ENCODE measurements around the gene CSDE1.

CSDE1 gene

DNA sequence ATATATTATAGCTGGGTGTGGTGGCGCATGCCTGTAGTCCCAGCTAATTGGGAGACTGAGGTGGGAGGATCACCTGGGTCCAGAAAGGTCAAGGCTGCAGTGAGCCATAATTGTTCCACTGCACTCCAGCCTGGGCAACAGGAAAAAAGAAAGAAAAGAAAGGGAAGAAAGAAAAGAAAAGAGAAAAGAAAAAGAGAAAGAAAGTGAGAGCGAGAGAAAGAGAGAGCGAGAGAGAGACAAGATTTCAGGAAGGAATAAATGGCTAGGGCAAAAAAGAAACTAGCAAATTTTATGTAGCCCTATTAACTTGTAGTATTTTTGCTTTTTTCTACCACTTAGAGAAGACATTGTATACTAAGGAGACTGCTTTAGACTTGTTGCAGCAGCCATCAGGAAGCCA, 47.4 kb downstream of the CSDE1 start:
- TF ChIP-seq, protein P1, sequence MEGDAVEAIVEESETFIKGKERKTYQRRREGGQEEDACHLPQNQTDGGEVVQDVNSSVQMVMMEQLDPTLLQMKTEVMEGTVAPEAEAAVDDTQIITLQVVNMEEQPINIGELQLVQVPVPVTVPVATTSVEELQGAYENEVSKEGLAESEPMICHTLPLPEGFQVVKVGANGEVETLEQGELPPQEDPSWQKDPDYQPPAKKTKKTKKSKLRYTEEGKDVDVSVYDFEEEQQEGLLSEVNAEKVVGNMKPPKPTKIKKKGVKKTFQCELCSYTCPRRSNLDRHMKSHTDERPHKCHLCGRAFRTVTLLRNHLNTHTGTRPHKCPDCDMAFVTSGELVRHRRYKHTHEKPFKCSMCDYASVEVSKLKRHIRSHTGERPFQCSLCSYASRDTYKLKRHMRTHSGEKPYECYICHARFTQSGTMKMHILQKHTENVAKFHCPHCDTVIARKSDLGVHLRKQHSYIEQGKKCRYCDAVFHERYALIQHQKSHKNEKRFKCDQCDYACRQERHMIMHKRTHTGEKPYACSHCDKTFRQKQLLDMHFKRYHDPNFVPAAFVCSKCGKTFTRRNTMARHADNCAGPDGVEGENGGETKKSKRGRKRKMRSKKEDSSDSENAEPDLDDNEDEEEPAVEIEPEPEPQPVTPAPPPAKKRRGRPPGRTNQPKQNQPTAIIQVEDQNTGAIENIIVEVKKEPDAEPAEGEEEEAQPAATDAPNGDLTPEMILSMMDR (IDR thresholded peaks at IDR 0.05) = no peak
- no peak overlapping the region for H3K4me3 ChIP-seq (ENCODE audit: low read depth, low read length)
- no peak overlapping the region for H3K27ac ChIP-seq
- H3K36me3 ChIP-seq (ENCODE audit: control insufficient read depth, insufficient read depth, low read length) = no peaks in the 10 kb centered on the region
- H3K4me2 ChIP-seq (ENCODE audit: low read length) = no peak overlapping the region
- H3K27me3 ChIP-seq (ENCODE audit: control insufficient read depth, insufficient read depth, low read length) = no peaks in the 10 kb centered on the region
- no peaks in the 10 kb centered on the region for H3K79me2 ChIP-seq
- no peaks in the 10 kb centered on the region for H3K9me3 ChIP-seq (ENCODE audit: control insufficient read depth, low read length)
- no peak overlapping the region for H2AFZ ChIP-seq
- no peaks in the 10 kb centered on the region for H3K4me1 ChIP-seq
- no peak overlapping the region for H3K9ac ChIP-seq

DNA sequence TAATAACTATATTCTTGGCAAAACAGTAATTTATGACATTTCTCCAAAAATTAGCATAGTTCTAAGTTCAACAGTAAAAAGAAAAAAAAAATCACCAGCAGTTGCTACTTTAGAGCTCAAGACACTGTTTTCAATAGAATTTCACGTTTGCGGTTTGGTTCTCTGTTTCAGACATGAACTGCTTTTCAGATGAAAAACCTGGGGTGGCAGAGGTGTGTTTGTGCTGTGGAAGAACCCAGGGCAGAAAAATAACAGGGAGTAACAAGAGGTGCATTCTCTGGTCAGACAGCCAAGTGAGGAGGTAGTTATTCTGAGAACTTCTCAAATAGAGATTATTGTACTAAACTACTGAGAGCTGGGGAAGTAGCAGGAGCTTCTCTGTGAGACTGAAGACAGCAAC, 50.2 kb downstream of the CSDE1 start:
- no peaks in the 10 kb centered on the region for H3K36me3 ChIP-seq (ENCODE audit: control insufficient read depth, insufficient read depth, low read length)

DNA sequence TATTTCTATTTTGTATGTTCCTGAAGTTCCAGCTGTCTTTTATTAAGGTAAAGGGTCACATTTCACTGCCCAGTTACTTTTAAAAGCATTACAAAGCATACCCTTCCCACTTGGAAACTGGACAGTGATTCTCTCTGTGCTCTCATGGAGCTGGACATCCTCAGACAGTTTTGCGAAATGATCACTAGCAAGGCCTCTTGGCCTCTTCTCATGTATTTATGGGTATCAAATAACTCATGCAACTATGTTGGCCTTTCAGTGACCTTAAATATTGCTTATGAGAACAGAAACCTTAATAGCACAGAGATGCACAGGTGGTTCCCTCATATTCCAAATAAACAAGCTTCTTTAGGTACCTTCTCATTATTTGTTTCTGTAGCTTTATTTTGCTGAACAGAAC, 54.5 kb downstream of the CSDE1 start:
- H3K27ac ChIP-seq = no peak overlapping the region

More for the DNA sequence above, 50.2 kb downstream of the CSDE1 start:
- no peak overlapping the region for H3K4me2 ChIP-seq (ENCODE audit: low read length)
- no peaks in the 10 kb centered on the region for H3K79me2 ChIP-seq
- TF ChIP-seq, protein P1 (IDR thresholded peaks at IDR 0.05) = no peak
- H3K27me3 ChIP-seq (ENCODE audit: control insufficient read depth, insufficient read depth, low read length) = no peaks in the 10 kb centered on the region
- no peak overlapping the region for H3K4me3 ChIP-seq (ENCODE audit: low read depth, low read length)
- no peak overlapping the region for H3K9ac ChIP-seq
- H3K27ac ChIP-seq = no peak overlapping the region
- H3K4me1 ChIP-seq = no peaks in the 10 kb centered on the region
- no peaks in the 10 kb centered on the region for H3K9me3 ChIP-seq (ENCODE audit: control insufficient read depth, low read length)
- no peak overlapping the region for H2AFZ ChIP-seq

DNA sequence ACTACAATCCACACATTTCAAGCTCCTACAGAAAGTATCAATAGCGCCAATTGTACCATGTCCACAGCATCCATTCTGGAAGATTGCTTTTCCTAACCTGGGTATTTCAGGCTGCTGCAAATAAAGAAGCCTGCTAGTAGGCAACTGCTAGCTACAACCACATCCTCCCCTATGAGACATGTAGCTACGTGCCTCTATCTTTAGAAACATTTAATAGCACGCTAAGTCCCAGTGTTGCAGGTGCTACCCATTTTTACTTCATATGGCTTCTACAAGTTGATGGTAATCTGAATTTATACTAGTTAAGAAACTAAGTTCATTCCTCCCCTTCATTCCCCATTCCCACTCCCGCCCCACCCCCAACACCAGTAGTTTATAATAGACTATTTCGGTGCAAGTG, 55.0 kb downstream of the CSDE1 start:
- Histone ChIP-seq H3K9me3 (ENCODE audit: control insufficient read depth, low read length) (no peaks in the 10 kb centered on the region), H3K4me3 (ENCODE audit: low read depth, low read length) (no peak overlapping the region), H3K79me2 (no peaks in the 10 kb centered on the region), H3K4me2 (ENCODE audit: low read length) (no peak overlapping the region), H3K9ac (no peak overlapping the region), H3K27ac (no peak overlapping the region), H3K27me3 (ENCODE audit: control insufficient read depth, insufficient read depth, low read length) (no peaks in the 10 kb centered on the region), H3K36me3 (ENCODE audit: control insufficient read depth, insufficient read depth, low read length) (no peaks in the 10 kb centered on the region), H3K4me1 (no peaks in the 10 kb centered on the region), H2AFZ (no peak overlapping the region)
- TF ChIP-seq, protein P1 (IDR thresholded peaks at IDR 0.05) = no peak

More for the DNA sequence above, 54.5 kb downstream of the CSDE1 start:
- Histone ChIP-seq H3K4me1 (no peaks in the 10 kb centered on the region), H3K36me3 (ENCODE audit: control insufficient read depth, insufficient read depth, low read length) (no peaks in the 10 kb centered on the region), H3K79me2 (no peaks in the 10 kb centered on the region), H3K9me3 (ENCODE audit: control insufficient read depth, low read length) (no peaks in the 10 kb centered on the region), H3K4me3 (ENCODE audit: low read depth, low read length) (no peak overlapping the region), H2AFZ (no peak overlapping the region), H3K4me2 (ENCODE audit: low read length) (no peak overlapping the region), H3K27me3 (ENCODE audit: control insufficient read depth, insufficient read depth, low read length) (no peaks in the 10 kb centered on the region), H3K9ac (no peak overlapping the region)
- TF ChIP-seq, protein P1 (IDR thresholded peaks at IDR 0.05) = no peak

DNA sequence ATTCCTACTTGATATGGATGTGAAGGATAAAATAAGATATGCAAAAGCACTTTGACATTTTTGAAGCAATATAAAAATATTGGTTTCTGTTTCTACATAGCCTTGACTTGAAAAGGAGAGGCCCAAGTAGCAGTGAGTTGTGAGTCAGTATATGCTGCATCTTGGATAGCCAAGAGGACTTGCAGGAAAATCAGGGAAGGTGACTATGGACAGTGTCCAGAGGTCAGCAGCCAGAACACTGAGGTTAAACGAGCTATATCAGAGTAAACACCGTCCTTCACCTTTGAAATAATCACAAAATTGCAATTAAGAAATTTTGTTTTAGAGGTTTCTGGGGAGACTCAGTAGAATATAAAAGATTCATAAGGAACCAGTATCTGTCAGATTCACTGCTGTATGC, 55.9 kb downstream of the CSDE1 start:
- Histone ChIP-seq H3K4me1 (no peaks in the 10 kb centered on the region), H3K9ac (no peak overlapping the region), H3K4me3 (ENCODE audit: low read depth, low read length) (no peak overlapping the region), H3K4me2 (ENCODE audit: low read length) (no peak overlapping the region), H3K27me3 (ENCODE audit: control insufficient read depth, insufficient read depth, low read length) (no peaks in the 10 kb centered on the region), H3K27ac (no peak overlapping the region), H2AFZ (no peak overlapping the region), H3K36me3 (ENCODE audit: control insufficient read depth, insufficient read depth, low read length) (no peaks in the 10 kb centered on the region), H3K79me2 (no peaks in the 10 kb centered on the region), H3K9me3 (ENCODE audit: control insufficient read depth, low read length) (no peaks in the 10 kb centered on the region)
- TF ChIP-seq, protein P1 (IDR thresholded peaks at IDR 0.05) = no peak
